ENCODE results near the gene CPM.
"Not testable (repeated sequence)": the region's sequence is repeated elsewhere in the genome, so short reads cannot be mapped to it uniquely, and the experiment has no call there.

The CPM gene

DNA sequence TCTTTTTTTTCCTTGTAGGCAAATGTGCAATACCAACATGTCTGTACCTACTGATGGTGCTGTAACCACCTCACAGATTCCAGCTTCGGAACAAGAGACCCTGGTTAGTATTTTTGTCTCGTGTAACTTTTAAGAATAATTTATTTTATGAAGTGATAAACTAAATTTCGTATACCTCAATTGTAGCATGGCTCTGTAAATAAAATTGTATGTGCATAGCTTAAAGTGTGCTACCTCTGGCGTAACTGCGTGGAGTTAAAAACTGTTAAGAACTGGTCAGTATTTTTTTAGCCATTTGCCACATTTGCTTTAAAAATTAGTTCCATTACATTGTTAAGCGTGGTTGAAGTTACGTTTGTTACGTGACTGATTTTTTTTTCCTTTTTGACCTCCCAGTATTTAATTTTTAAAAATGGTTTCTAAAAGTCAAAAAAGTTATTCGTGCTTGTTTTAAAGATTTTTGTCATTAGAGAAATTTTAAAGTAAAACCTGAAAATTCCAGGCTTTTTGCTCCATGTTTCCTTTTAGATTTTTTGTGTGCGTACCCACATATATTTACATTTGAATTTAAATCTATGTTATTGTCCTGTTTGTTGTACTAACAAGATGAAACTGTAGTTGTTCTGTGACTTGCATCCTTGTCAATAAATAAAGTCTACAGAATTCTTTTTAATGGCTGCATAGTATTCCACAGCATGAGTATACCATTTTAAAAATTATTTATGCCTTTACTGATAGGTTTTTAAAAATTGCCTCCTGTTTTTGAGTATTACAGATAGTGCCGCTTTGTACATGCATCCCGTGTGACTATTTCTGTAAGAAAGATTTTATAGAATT, 123.6 kb downstream of the CPM start:
- H4K20me1 ChIP-seq (ENCODE audit: insufficient read depth, low read length, poor library complexity, severe bottlenecking), result peaks cover 45% of the 10 kb centered on the region
- H3K4me2 ChIP-seq (ENCODE audit: low read depth, low read length, poor library complexity, severe bottlenecking), result peak overlapping the region; percentile 85
- H3K9me3 ChIP-seq (ENCODE audit: insufficient read depth, low read depth, low read length), result no peaks in the 10 kb centered on the region; the same call in 1 of the 2 replicates
- TF ChIP-seq EZH2phosphoT487 (IDR thresholded peaks at IDR 0.05; ENCODE audit: borderline replicate concordance) (no peak), CTCF (conservative IDR thresholded peaks at IDR 0.05; ENCODE audit: low read length) (no peak)
- peaks cover 5% of the 10 kb centered on the region; the same call in 1 of the 2 replicates for H3F3A ChIP-seq (ENCODE audit: low read depth)
- peak overlapping the region; percentile 100 for H3K9ac ChIP-seq (ENCODE audit: low read depth, low read length, poor library complexity, severe bottlenecking)
- H3K4me3 ChIP-seq (ENCODE audit: low read length, poor library complexity, severe bottlenecking), result peak overlapping the region; percentile 86
- peaks cover 62% of the 10 kb centered on the region for H3K79me2 ChIP-seq (ENCODE audit: insufficient read depth, low read length)
- H3K4me1 ChIP-seq (ENCODE audit: insufficient read depth, low read length, poor library complexity, severe bottlenecking), result peaks cover 33% of the 10 kb centered on the region
- H3K27me3 ChIP-seq (ENCODE audit: insufficient read depth, low read length, poor library complexity, severe bottlenecking), result peaks cover 15% of the 10 kb centered on the region
- H2AFZ ChIP-seq (ENCODE audit: low read length), result no peak overlapping the region
- peaks cover 23% of the 10 kb centered on the region for H3K36me3 ChIP-seq (ENCODE audit: insufficient read depth, low read length)
- no peaks in the 10 kb centered on the region for H3K9me2 ChIP-seq (replicated peaks; ENCODE audit: low read depth, low read length)

GRCh38 chr12:68808388-68809189, 124.4 kb downstream of the CPM start:
- Histone ChIP-seq H3K4me2 (ENCODE audit: low read depth, low read length, poor library complexity, severe bottlenecking) (peak overlapping the region; percentile 85), H3K9me2 (replicated peaks; ENCODE audit: low read depth, low read length) (no peaks in the 10 kb centered on the region), H3K36me3 (ENCODE audit: insufficient read depth, low read length) (peaks cover 17% of the 10 kb centered on the region), H2AFZ (ENCODE audit: low read length) (peak overlapping the region; percentile 84; the same call in 1 of the 2 replicates), H3K4me3 (ENCODE audit: low read length, poor library complexity, severe bottlenecking) (peak overlapping the region; percentile 86), H3K9me3 (ENCODE audit: insufficient read depth, low read depth, low read length) (no peaks in the 10 kb centered on the region; the same call in 1 of the 2 replicates), H3K27me3 (ENCODE audit: insufficient read depth, low read length, poor library complexity, severe bottlenecking) (peaks cover 15% of the 10 kb centered on the region), H3F3A (ENCODE audit: low read depth) (peaks cover 5% of the 10 kb centered on the region; the same call in 1 of the 2 replicates), H3K4me1 (ENCODE audit: insufficient read depth, low read length, poor library complexity, severe bottlenecking) (peaks cover 27% of the 10 kb centered on the region), H4K20me1 (ENCODE audit: insufficient read depth, low read length, poor library complexity, severe bottlenecking) (peaks cover 38% of the 10 kb centered on the region), H3K79me2 (ENCODE audit: insufficient read depth, low read length) (peaks cover 54% of the 10 kb centered on the region), H3K9ac (ENCODE audit: low read depth, low read length, poor library complexity, severe bottlenecking) (peak overlapping the region; percentile 100)
- TF ChIP-seq EZH2phosphoT487 (IDR thresholded peaks at IDR 0.05; ENCODE audit: borderline replicate concordance) (no peak), CTCF (conservative IDR thresholded peaks at IDR 0.05; ENCODE audit: low read length) (0 out of 2 replicates have a peak, but pooled peaks have one; percentile 7)

DNA sequence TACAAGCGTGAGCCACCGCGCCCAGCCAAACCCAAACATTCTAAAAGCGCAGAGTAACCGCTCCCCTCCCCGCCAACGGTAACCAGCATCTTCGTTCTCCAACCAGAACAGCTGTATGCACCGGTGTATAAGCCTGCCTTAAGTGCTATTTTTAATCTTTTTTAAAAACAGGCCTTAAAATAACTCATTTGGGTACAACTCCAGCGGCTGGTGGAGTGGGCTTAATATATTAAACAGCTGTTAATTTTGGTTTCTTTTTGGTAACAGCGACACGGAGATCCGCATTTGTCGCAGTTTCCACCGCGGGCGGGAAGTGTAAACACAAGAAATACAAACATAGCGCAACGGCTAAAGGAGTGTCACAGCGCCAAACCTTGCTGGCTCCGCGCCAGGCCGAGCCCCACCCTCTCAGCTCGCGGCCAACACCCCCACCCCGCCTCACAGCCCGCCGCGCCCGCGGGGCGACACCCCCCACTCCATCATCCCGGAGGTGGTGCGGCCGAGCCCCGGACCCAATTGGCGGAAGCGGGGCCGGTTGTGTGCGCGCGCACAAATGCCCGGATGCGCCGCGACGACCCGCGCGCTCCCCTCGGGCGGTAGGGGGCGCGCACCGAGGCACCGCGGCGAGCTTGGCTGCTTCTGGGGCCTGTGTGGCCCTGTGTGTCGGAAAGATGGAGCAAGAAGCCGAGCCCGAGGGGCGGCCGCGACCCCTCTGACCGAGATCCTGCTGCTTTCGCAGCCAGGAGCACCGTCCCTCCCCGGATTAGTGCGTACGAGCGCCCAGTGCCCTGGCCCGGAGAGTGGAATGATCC, 125.2 kb downstream of the CPM start, which contains the start of gene MDM2:
TSS of gene MDM2 (plus strand) at position 602 of the 812 bp plus-strand sequence. CDS start 301 bp downstream, outside the sequence.
- H3F3A ChIP-seq (ENCODE audit: low read depth), result peaks cover 5% of the 10 kb centered on the region; the same call in 1 of the 2 replicates
- TF ChIP-seq EZH2phosphoT487 (IDR thresholded peaks at IDR 0.05; ENCODE audit: borderline replicate concordance), result no peak
- peak; percentile 61 for TF ChIP-seq CTCF (conservative IDR thresholded peaks at IDR 0.05; ENCODE audit: low read length)

DNA sequence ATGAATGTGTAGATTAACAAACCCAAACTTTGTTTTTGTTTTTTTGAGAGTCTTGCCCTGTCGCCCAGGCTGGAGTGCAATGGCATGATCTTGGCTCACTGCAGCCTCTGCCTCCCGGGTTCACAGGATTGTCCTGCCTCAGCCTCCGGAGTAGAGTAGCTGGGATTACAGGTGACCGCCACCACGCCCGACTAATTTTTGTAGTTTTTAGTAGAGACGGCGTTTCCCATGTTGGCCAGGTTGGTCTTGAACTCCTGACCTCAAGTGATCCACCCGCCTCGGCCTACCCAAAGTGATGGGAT, 125.7 kb downstream of the CPM start:
- Histone ChIP-seq H3K4me1 (ENCODE audit: insufficient read depth, low read length, poor library complexity, severe bottlenecking) (peaks cover 14% of the 10 kb centered on the region), H3K4me3 (ENCODE audit: low read length, poor library complexity, severe bottlenecking) (peak overlapping the region; percentile 86), H4K20me1 (ENCODE audit: insufficient read depth, low read length, poor library complexity, severe bottlenecking) (peaks cover 24% of the 10 kb centered on the region), H3K79me2 (ENCODE audit: insufficient read depth, low read length) (peaks cover 40% of the 10 kb centered on the region), H3K27me3 (ENCODE audit: insufficient read depth, low read length, poor library complexity, severe bottlenecking) (peaks cover 15% of the 10 kb centered on the region), H3K9ac (ENCODE audit: low read depth, low read length, poor library complexity, severe bottlenecking) (peak overlapping the region; percentile 100), H3K4me2 (ENCODE audit: low read depth, low read length, poor library complexity, severe bottlenecking) (peak overlapping the region; percentile 68), H2AFZ (ENCODE audit: low read length) (peak overlapping the region; percentile 77)
- H3K36me3 ChIP-seq (ENCODE audit: insufficient read depth, low read length); H3F3A ChIP-seq (ENCODE audit: low read depth); H3K9me3 ChIP-seq (ENCODE audit: insufficient read depth, low read depth, low read length); H3K9me2 ChIP-seq (replicated peaks; ENCODE audit: low read depth, low read length): not testable (repeated sequence)

More for the DNA sequence above, 125.2 kb downstream of the CPM start, which contains the start of gene MDM2:
- Histone ChIP-seq H3K79me2 (ENCODE audit: insufficient read depth, low read length) (peaks cover 46% of the 10 kb centered on the region), H3K27me3 (ENCODE audit: insufficient read depth, low read length, poor library complexity, severe bottlenecking) (peaks cover 15% of the 10 kb centered on the region), H3K9ac (ENCODE audit: low read depth, low read length, poor library complexity, severe bottlenecking) (peak within 1 kb of the TSS; percentile 100), H2AFZ (ENCODE audit: low read length) (peak within 1 kb of the TSS; percentile 84), H3K36me3 (ENCODE audit: insufficient read depth, low read length) (peaks cover 9% of the 10 kb centered on the region), H3K4me1 (ENCODE audit: insufficient read depth, low read length, poor library complexity, severe bottlenecking) (peaks cover 19% of the 10 kb centered on the region), H3K4me3 (ENCODE audit: low read length, poor library complexity, severe bottlenecking) (peak within 1 kb of the TSS; percentile 86), H3K4me2 (ENCODE audit: low read depth, low read length, poor library complexity, severe bottlenecking) (peak within 1 kb of the TSS; percentile 85), H4K20me1 (ENCODE audit: insufficient read depth, low read length, poor library complexity, severe bottlenecking) (peaks cover 30% of the 10 kb centered on the region), H3K9me3 (ENCODE audit: insufficient read depth, low read depth, low read length) (no peaks in the 10 kb centered on the region; the same call in 1 of the 2 replicates), H3K9me2 (replicated peaks; ENCODE audit: low read depth, low read length) (no peaks in the 10 kb centered on the region)

Data from Loucy (cell line).